Activated CD8-positive, alpha-beta memory T cell treated with anti-CD3 and anti-CD28 coated beads for 1 hour (primary cell): ENCODE measurements around the gene DIO3.

Source experiments
- DNase-seq, 2 donors: peaks; one replicate each; pipeline ENCODE4 v3.0.0-alpha.2; 2020; ENCODE audit warnings: low read depth in 1 of 2; ENCODE audit errors: extremely low read depth in 1 of 2

DIO3 gene

DNA sequence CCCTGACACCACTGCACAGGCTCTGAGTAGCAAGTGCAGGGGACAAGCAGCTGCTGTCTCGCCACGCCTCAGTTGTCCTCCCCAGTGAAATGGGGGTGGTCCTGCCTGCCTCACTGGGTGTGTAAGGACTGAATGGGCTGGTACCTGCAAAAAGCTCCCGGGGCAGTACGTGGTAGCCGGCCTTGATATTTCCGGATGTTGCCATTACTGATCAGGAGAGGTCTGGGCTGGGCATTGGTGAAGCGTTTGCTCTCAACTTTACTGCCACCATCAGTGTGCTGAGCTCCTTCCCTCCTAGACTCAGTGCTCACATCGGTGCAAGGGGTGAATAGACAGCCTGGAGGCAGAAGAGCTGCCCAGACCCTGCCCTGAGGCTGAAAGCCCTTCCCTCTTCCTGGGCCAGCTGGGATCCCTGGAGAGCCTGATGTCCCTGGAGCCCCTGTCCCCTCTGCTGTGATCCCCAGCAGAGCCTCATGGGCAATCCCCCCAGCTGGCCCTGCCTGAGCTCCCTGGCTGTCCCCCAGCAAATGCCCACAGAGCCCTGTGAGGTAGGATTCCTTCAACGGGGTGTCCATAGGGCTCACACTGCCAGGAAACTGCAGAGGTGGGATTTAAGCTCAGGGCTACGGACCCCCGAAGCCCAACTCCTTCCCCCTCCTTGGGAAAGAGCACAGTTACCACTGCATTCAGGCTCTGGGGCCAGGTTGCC lies 18.2 kb downstream of the DIO3 start:
- no peak for DNase-seq

GRCh38 chr14:101581806-101582205 lies 20.5 kb downstream of the DIO3 start:
- no peak for DNase-seq

GRCh38 chr14:101582294-101582693 lies 21.0 kb downstream of the DIO3 start:
- no peak for DNase-seq

GRCh38 chr14:101583006-101583714 lies 21.9 kb downstream of the DIO3 start:
- no peak for DNase-seq

DNA sequence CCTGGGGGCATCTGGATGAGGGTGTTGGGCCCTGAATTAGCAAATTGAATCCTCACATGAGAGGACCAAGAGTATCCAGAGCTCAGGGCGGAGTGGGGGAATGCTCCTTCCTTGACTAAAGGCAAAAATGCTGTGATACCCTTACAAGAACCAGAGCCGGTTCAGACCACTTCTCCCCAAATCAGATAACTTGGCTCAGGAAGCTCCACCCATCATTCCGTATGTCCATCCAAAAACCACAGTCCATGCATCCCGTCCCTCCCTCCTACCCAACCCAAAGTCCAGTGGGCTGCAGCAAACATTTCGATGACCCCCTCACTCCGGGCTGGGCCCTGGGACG lies 22.4 kb downstream of the DIO3 start:
- DNase-seq = no peak

- no peak for DNase-seq
Observed at GRCh38 chr14:101584055-101584859, 23.0 kb downstream of the DIO3 start.

DNA sequence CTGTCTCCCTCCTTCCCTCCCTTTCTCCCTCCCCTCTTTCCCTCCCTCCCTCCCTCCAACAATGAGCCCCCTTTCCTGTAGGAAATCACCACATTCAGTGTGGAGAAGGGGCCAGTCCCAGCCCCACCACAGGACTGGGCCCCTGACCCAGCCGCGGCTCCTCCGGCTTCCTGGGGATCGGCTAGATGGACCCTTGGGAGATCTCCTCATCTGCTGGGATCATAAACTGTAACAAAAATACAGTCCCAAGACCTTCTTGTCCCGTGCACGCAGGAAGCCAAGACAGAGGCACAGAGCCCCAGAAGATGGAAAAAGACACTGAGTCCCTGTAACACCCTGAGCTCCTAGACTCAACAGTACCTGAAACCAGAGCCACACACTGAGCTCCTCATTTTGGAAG lies 23.9 kb downstream of the DIO3 start:
- DNase-seq = no peak

GRCh38 chr14:101586531-101587430 lies 25.5 kb downstream of the DIO3 start:
- no peak for DNase-seq

GRCh38 chr14:101587441-101587911 lies 26.2 kb downstream of the DIO3 start:
- DNase-seq = no peak

DNA sequence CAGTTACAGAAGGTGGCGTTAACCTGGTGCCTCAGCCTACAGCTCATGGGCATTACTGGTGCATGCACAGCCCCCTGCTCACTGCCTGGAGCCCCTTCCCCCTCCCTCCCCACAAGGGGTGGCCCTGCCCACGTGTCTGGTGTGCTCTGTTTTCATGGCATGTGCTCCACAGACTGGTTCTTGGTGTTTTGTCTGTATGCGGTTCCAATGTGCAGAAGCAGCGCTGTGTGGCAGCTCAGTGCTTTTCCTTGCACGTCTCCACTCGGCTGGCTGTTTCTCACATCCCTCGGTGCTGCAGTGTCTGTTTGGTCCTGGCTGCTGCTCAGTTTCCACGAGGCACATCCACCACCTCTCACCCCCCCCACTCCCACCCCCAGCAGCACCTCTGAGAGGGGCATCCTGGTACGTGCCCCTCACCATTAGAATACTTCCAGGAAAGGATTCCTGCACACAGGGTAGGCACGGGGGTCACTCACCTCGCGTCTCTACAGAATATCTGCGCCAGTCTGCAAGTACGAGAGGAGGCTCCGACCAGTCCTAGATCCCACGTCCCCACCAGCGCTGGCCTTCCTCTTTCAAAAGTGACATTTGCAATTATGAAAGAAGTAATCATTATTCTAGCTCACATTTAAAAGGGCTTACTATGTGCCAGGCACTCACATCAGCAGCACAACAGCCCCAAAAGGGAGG lies 27.1 kb downstream of the DIO3 start:
- no peak for DNase-seq

GRCh38 chr14:101588990-101589389 lies 27.7 kb downstream of the DIO3 start:
- DNase-seq = no peak

- DNase-seq = no peak
Observed at GRCh38 chr14:101589486-101590015, 28.3 kb downstream of the DIO3 start.

DNA sequence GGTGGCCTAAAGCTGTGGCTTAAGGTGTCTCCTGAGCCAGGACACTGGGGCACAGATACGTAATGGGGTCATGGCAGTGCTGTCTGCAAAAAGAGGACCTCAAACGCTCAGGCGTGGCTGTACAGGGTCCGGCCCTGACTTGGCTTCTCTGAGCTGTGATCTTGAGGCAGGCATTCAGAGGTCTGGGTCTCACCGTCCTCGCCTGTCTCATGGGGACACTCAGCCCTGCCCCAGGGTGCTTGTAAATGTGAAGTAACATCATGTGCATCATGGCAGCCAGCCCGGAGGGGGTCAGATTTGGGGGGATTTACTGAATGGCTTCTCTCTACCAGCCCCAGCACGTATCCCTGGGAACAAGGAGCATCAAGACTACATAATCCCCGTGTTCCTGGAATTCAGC lies 28.8 kb downstream of the DIO3 start:
- no peak for DNase-seq

DNA sequence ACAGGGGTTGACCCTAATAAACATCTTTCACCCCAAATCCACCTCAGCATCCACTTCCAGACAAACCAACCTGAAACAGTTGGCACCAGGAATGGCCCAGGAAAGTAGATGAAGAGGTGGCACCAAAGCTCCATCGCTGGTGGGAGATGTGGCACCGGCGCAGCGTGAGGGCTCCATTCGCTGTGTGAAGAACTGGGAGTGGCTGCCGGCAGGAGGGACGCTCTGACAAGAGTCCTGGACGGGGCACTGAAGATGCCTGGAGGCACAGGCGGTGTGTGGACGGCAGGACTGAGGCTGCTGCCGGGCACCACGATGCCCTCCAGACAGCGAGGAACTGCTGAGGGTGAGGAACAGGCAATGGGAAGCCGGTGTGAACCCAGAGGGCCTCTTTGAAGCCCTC lies 29.3 kb downstream of the DIO3 start:
- DNase-seq = no peak

- no peak for DNase-seq
Observed at GRCh38 chr14:101591121-101591520, 29.8 kb downstream of the DIO3 start.

DNA sequence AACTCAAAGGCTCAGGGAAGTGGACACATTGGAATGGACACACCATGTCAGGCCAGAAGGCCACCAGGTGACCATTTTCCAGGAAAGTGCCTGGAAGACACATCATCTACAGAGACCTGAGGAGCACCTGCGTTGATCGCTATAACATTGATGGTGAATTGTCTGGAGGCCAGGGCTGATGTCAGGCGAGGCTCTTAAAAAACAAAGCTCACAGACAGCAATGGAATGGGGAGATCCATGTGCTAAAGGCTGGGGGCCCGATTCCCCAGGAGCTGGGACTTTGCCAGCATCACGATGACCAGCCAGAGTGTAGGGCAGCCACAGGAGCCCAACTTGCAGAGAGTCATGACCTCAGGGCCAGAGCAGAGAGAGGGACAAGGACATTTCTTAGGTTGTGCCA lies 30.3 kb downstream of the DIO3 start:
- DNase-seq = no peak

DNA sequence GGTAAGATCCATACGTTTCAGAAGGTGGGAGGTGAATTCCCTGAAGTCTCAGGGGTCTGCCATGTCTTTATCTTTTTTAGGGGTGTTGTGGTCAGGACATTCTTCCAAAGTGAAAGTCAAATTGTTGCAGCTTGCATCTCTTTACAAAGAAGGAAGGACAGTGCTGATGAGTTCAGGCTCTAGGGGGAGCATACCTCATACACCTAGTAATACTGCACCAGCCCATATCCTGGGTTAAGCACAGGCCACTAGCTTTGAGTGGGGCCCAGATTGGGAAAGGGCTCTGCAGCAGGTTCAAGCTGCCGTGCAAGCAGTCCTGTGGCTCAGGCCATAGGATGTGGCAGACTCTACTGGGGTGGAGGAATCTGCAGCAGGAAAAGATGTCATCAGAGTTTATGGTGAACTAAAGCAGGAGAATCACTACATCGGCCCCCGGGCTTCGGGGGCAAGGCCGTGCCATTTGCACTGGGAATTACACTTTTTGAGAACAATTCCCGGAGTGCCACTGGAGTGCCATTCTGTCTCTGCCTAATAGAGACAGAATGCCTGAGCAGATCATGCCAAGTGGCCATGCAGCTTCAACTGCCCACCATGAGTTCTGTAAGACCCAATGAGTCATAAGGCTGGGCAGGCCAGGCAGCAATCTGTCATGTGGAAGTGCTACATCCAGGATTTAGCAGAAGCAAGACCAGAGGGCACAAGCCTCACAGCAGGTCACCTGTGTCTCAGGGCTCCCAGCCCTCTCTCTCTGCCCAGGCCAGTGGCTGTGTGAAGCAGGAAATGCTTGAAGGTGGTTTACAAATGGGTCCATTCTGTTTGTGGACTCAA lies 32.3 kb downstream of the DIO3 start:
- no peak for DNase-seq

DNA sequence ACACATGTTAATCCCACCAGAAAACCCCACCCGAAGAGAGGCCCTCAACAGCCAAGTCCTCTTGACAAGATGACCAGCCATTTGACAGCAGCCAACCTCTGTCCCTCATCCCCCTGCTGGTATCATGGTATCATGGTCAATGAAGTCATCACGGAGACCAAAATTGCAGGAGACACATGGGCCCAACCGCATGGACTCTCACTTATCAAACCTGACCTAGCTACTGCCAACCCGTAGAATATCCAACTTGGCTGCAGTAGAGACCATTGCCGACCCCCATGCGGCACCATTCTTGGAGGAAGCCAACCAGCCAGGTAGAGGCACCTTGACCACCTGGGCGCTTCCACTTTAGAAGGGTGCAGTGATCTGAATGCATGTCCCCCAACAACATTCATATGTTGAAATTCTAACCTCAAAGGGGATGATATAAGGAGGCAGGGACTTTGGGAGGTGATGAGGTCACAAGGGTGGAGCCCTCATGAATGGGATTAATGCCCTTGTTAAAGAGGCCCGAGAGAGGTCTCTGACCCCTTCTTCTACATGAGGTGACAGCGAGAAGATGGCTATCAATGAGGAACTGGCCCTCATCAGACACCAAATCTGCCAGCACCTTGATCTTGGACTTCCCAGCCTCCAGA lies 33.3 kb downstream of the DIO3 start:
- no peak for DNase-seq

- no peak for DNase-seq
Observed at GRCh38 chr14:101595349-101595748, 34.1 kb downstream of the DIO3 start.
